Measurements from ENCODE around the gene SLC8A3. TPM values are rescaled to one million over a fixed set of nuclear protein-coding genes. Genes with fewer than 3 reads are reported as not detected.

The SLC8A3 gene
- total RNA-seq, 1 experiment from 2014 or later: not detected

DNA sequence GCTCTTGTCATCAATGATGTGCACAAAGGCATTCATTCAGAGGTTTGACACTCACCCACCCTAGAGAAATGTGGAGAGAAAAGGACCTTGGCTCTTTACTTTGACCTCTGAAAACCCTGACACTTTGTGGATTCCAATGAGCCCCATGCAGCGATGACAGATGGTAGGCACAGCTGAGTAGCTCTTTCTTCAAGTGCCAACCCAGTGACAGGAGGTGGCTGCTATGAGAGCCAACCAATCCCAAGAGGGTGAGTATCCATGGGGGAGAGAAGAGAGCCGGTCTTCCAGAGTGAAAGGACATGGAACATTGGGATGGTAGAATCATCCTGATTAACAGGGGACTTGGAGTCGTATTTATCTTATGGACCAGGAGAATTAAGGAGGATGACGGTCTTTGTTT, 17.8 kb downstream of the SLC8A3 start:
- no peaks in the 10 kb centered on the region for H3K27me3 ChIP-seq (replicated peaks; ENCODE audit: control insufficient read depth, insufficient read depth, low read length)
- BruUV-seq (replicated peaks): no TSS peak
- CTCF ChIA-PET: no interaction called here
- no peak overlapping the region for H3K27ac Mint-ChIP-seq (ENCODE audit: unreplicated experiment)
- no peaks in the 10 kb centered on the region for H3K4me1 ChIP-seq
- H3K4me3 ChIP-seq (ENCODE audit: low read depth, low read length): no peak overlapping the region
- intact Hi-C loops (cut with micrococcal nuclease; ENCODE audit: unreplicated experiment): no loop called here
- DNase-seq: no peak
- H3K36me3 ChIP-seq (ENCODE audit: control insufficient read depth, insufficient read depth, low read length): no peaks in the 10 kb centered on the region
- no peak overlapping the region for H3K4me3 Mint-ChIP-seq (ENCODE audit: unreplicated experiment)
- H3K9me3 Mint-ChIP-seq (ENCODE audit: unreplicated experiment): no peaks in the 10 kb centered on the region
- TF ChIP-seq, protein P1, sequence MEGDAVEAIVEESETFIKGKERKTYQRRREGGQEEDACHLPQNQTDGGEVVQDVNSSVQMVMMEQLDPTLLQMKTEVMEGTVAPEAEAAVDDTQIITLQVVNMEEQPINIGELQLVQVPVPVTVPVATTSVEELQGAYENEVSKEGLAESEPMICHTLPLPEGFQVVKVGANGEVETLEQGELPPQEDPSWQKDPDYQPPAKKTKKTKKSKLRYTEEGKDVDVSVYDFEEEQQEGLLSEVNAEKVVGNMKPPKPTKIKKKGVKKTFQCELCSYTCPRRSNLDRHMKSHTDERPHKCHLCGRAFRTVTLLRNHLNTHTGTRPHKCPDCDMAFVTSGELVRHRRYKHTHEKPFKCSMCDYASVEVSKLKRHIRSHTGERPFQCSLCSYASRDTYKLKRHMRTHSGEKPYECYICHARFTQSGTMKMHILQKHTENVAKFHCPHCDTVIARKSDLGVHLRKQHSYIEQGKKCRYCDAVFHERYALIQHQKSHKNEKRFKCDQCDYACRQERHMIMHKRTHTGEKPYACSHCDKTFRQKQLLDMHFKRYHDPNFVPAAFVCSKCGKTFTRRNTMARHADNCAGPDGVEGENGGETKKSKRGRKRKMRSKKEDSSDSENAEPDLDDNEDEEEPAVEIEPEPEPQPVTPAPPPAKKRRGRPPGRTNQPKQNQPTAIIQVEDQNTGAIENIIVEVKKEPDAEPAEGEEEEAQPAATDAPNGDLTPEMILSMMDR (IDR thresholded peaks at IDR 0.05; ENCODE audit: insufficient read depth in 1 of 2, low read depth in 1 of 2, low read length in 1 of 2, severe bottlenecking in 1 of 2, unreplicated experiment in 1 of 2): no peak
- POLR2A ChIA-PET: no interaction called here
- H3K36me3 Mint-ChIP-seq (ENCODE audit: insufficient read depth, unreplicated experiment): no peaks in the 10 kb centered on the region
- no peaks in the 10 kb centered on the region for H3K4me1 Mint-ChIP-seq (ENCODE audit: low read depth, unreplicated experiment)
- H3K9me3 ChIP-seq: no peaks in the 10 kb centered on the region
- H3K27me3 Mint-ChIP-seq (ENCODE audit: insufficient read depth, unreplicated experiment): peaks cover 30% of the 10 kb centered on the region

GRCh38 chr14:70168406-70168805, 20.3 kb downstream of the SLC8A3 start:
- TF ChIP-seq, protein P1 (IDR thresholded peaks at IDR 0.05; ENCODE audit: insufficient read depth in 1 of 2, low read depth in 1 of 2, low read length in 1 of 2, severe bottlenecking in 1 of 2, unreplicated experiment in 1 of 2): no peak

GRCh38 chr14:70166530-70167203, 22.1 kb downstream of the SLC8A3 start:
- Mint-ChIP-seq H3K27ac (ENCODE audit: unreplicated experiment) (no peak overlapping the region), H3K36me3 (ENCODE audit: insufficient read depth, unreplicated experiment) (no peaks in the 10 kb centered on the region), H3K4me1 (ENCODE audit: low read depth, unreplicated experiment) (no peaks in the 10 kb centered on the region), H3K27me3 (ENCODE audit: insufficient read depth, unreplicated experiment) (peaks cover 33% of the 10 kb centered on the region), H3K9me3 (ENCODE audit: unreplicated experiment) (no peaks in the 10 kb centered on the region), H3K4me3 (ENCODE audit: unreplicated experiment) (no peak overlapping the region)
- intact Hi-C loops (cut with micrococcal nuclease; ENCODE audit: unreplicated experiment): no loop called here
- no TSS peak for BruUV-seq (replicated peaks)
- no peak for DNase-seq
- no peaks in the 10 kb centered on the region for H3K36me3 ChIP-seq (ENCODE audit: control insufficient read depth, insufficient read depth, low read length)
- no peak overlapping the region for H3K4me3 ChIP-seq (ENCODE audit: low read depth, low read length)
- H3K27me3 ChIP-seq (replicated peaks; ENCODE audit: control insufficient read depth, insufficient read depth, low read length): no peaks in the 10 kb centered on the region
- ChIA-PET CTCF (no interaction called here), POLR2A (no interaction called here)
- TF ChIP-seq, protein P1 (IDR thresholded peaks at IDR 0.05; ENCODE audit: insufficient read depth in 1 of 2, low read depth in 1 of 2, low read length in 1 of 2, severe bottlenecking in 1 of 2, unreplicated experiment in 1 of 2): no peak
- no peaks in the 10 kb centered on the region for H3K9me3 ChIP-seq
- H3K4me1 ChIP-seq: no peaks in the 10 kb centered on the region

More at GRCh38 chr14:70168406-70168805, 20.3 kb downstream of the SLC8A3 start:
- POLR2A ChIA-PET: no interaction called here
- Histone ChIP-seq H3K36me3 (ENCODE audit: control insufficient read depth, insufficient read depth, low read length) (no peaks in the 10 kb centered on the region), H3K27me3 (replicated peaks; ENCODE audit: control insufficient read depth, insufficient read depth, low read length) (no peaks in the 10 kb centered on the region), H3K9me3 (no peaks in the 10 kb centered on the region), H3K4me1 (no peaks in the 10 kb centered on the region), H3K4me3 (ENCODE audit: low read depth, low read length) (no peak overlapping the region)
- no peaks in the 10 kb centered on the region for H3K9me3 Mint-ChIP-seq (ENCODE audit: unreplicated experiment)
- DNase-seq: no peak
- no peak overlapping the region for H3K27ac Mint-ChIP-seq (ENCODE audit: unreplicated experiment)
- BruUV-seq (replicated peaks): no TSS peak
- no peaks in the 10 kb centered on the region for H3K4me1 Mint-ChIP-seq (ENCODE audit: low read depth, unreplicated experiment)
- H3K4me3 Mint-ChIP-seq (ENCODE audit: unreplicated experiment): no peak overlapping the region
- CTCF ChIA-PET: no interaction called here
- H3K27me3 Mint-ChIP-seq (ENCODE audit: insufficient read depth, unreplicated experiment): peaks cover 35% of the 10 kb centered on the region
- intact Hi-C loops (cut with micrococcal nuclease; ENCODE audit: unreplicated experiment): no loop called here
- no peaks in the 10 kb centered on the region for H3K36me3 Mint-ChIP-seq (ENCODE audit: insufficient read depth, unreplicated experiment)

Data from Caco-2 (cell line).